ENCODE data around the gene HIVEP3. TPM values are rescaled to one million over a fixed set of nuclear protein-coding genes. Genes with fewer than 3 reads are reported as not detected.

HIVEP3 gene
- total RNA-seq, 5 donors from 2014 or later (not counting 1 experiment from before 2014, with no cell fraction given), result 7.0 to 15.3 (median 8.8) TPM

- Mint-ChIP-seq H3K4me3 (no peak overlapping the region), H3K9me3 (no peaks in the 10 kb centered on the region), H3K27me3 (peaks cover 0 to 10% of the 10 kb centered on the region in 2 donors), H3K36me3 (no peaks in the 10 kb centered on the region), H3K27ac (no peak overlapping the region), H3K4me1 (no peaks in the 10 kb centered on the region)
- ATAC-seq (replicated peaks in 1 of 4) (no peak), DNase-seq (no peak)
- ChIA-PET CTCF (no interaction called here), POLR2A (no interaction called here)
- Histone ChIP-seq H3K27me3 (replicated peaks in 1 of 2; ENCODE audit: control insufficient read depth in 2 of 2, extremely low read depth in 1 of 2, insufficient read depth in 2 of 2, low read length in 1 of 2) (peaks cover 0 to 25% of the 10 kb centered on the region in 2 experiments), H3K27ac (ENCODE audit: low read length) (no peak overlapping the region), H3K36me3 (ENCODE audit: control insufficient read depth in 2 of 2, extremely low read depth in 1 of 2, insufficient read depth in 1 of 2, low read length in 1 of 2) (no peaks in the 10 kb centered on the region), H3K4me3 (ENCODE audit: control insufficient read depth in 1 of 2, extremely low read depth in 1 of 2, low read length in 1 of 2) (no peak overlapping the region), H3K9me3 (no peaks in the 10 kb centered on the region), H3K4me1 (ENCODE audit: control insufficient read depth in 1 of 2, extremely low read depth in 1 of 2, insufficient read depth in 2 of 2, low read length in 2 of 2) (no peaks in the 10 kb centered on the region)
- 60% methylated on average over 1 of the region's 2 CpGs for WGBS (ENCODE audit: insufficient coverage)
Measured at GRCh38 chr1:41463516-41463915, 455.2 kb downstream of the HIVEP3 start.

- ATAC-seq (replicated peaks in 1 of 4) (no peak), DNase-seq (no peak)
- no peaks in the 10 kb centered on the region for H3K9me3 ChIP-seq
- no peak overlapping the region for H3K27ac ChIP-seq (ENCODE audit: low read length)
- no peaks in the 10 kb centered on the region for H3K4me1 ChIP-seq (ENCODE audit: control insufficient read depth in 1 of 2, extremely low read depth in 1 of 2, insufficient read depth in 2 of 2, low read length in 2 of 2)
- no peaks in the 10 kb centered on the region for H3K36me3 ChIP-seq (ENCODE audit: control insufficient read depth in 2 of 2, extremely low read depth in 1 of 2, insufficient read depth in 1 of 2, low read length in 1 of 2)
- no peaks in the 10 kb centered on the region for H3K36me3 Mint-ChIP-seq
- CTCF ChIA-PET, result interaction anchor here in 1 of 2 donors (0.6 kb wide), 1 partner anchor 992 kb away, joined by 3 read pairs; no protein-coding TSS in a partner anchor
- H3K4me1 Mint-ChIP-seq, result no peaks in the 10 kb centered on the region
- H3K4me3 ChIP-seq (ENCODE audit: control insufficient read depth in 1 of 2, extremely low read depth in 1 of 2, low read length in 1 of 2), result no peak overlapping the region
- no CpG with 5 or more reads among the region's 2 CpGs for WGBS (ENCODE audit: insufficient coverage)
- no peak overlapping the region for H3K4me3 Mint-ChIP-seq
- H3K27me3 Mint-ChIP-seq, result peaks cover 0 to 6% of the 10 kb centered on the region in 2 donors
- no peak overlapping the region for H3K27ac Mint-ChIP-seq
- peaks cover 0 to 22% of the 10 kb centered on the region in 2 experiments for H3K27me3 ChIP-seq (replicated peaks in 1 of 2; ENCODE audit: control insufficient read depth in 2 of 2, extremely low read depth in 1 of 2, insufficient read depth in 2 of 2, low read length in 1 of 2)
- H3K9me3 Mint-ChIP-seq, result no peaks in the 10 kb centered on the region
- POLR2A ChIA-PET, result interaction anchor here in 1 of 2 donors (0.7 kb wide), 1 partner anchor 13 kb away, joined by 9 read pairs; no protein-coding TSS in a partner anchor
Measured at GRCh38 chr1:41462680-41463004, 456.1 kb downstream of the HIVEP3 start.

- Histone ChIP-seq H3K9me3 (no peaks in the 10 kb centered on the region), H3K27me3 (replicated peaks in 1 of 2; ENCODE audit: control insufficient read depth in 2 of 2, extremely low read depth in 1 of 2, insufficient read depth in 2 of 2, low read length in 1 of 2) (peaks cover 0 to 21% of the 10 kb centered on the region in 2 experiments), H3K4me3 (ENCODE audit: control insufficient read depth in 1 of 2, extremely low read depth in 1 of 2, low read length in 1 of 2) (no peak overlapping the region), H3K36me3 (ENCODE audit: control insufficient read depth in 2 of 2, extremely low read depth in 1 of 2, insufficient read depth in 1 of 2, low read length in 1 of 2) (no peaks in the 10 kb centered on the region), H3K4me1 (ENCODE audit: control insufficient read depth in 1 of 2, extremely low read depth in 1 of 2, insufficient read depth in 2 of 2, low read length in 2 of 2) (no peaks in the 10 kb centered on the region), H3K27ac (ENCODE audit: low read length) (no peak overlapping the region)
- no peak for DNase-seq
- no peaks in the 10 kb centered on the region for H3K9me3 Mint-ChIP-seq
- ChIA-PET POLR2A (interaction anchor here in 1 of 2 donors (0.7 kb wide), 1 partner anchor 14 kb away, joined by 9 read pairs; no protein-coding TSS in a partner anchor), CTCF (no interaction called here)
- H3K4me1 Mint-ChIP-seq, result no peaks in the 10 kb centered on the region
- H3K4me3 Mint-ChIP-seq, result no peak overlapping the region
- H3K36me3 Mint-ChIP-seq, result no peaks in the 10 kb centered on the region
- no peak for ATAC-seq (replicated peaks in 1 of 4)
- no peak overlapping the region for H3K27ac Mint-ChIP-seq
- no CpG with 5 or more reads among the region's 4 CpGs for WGBS (ENCODE audit: insufficient coverage)
- peaks cover 0 to 6% of the 10 kb centered on the region in 2 donors for H3K27me3 Mint-ChIP-seq
Measured at GRCh38 chr1:41461790-41462679, 456.7 kb downstream of the HIVEP3 start.

- no peaks in the 10 kb centered on the region for H3K36me3 Mint-ChIP-seq
- ATAC-seq (replicated peaks in 1 of 4), result no peak
- Histone ChIP-seq H3K9me3 (no peaks in the 10 kb centered on the region), H3K4me3 (ENCODE audit: control insufficient read depth in 1 of 2, extremely low read depth in 1 of 2, low read length in 1 of 2) (no peak overlapping the region), H3K27me3 (replicated peaks in 1 of 2; ENCODE audit: control insufficient read depth in 2 of 2, extremely low read depth in 1 of 2, insufficient read depth in 2 of 2, low read length in 1 of 2) (peaks cover 0 to 16% of the 10 kb centered on the region in 2 experiments), H3K36me3 (ENCODE audit: control insufficient read depth in 2 of 2, extremely low read depth in 1 of 2, insufficient read depth in 1 of 2, low read length in 1 of 2) (no peaks in the 10 kb centered on the region), H3K4me1 (ENCODE audit: control insufficient read depth in 1 of 2, extremely low read depth in 1 of 2, insufficient read depth in 2 of 2, low read length in 2 of 2) (no peaks in the 10 kb centered on the region), H3K27ac (ENCODE audit: low read length) (no peak overlapping the region)
- H3K27me3 Mint-ChIP-seq, result peaks cover 0 to 8% of the 10 kb centered on the region in 2 donors
- DNase-seq, result no peak
- CTCF ChIA-PET, result no interaction called here
- POLR2A ChIA-PET, result no interaction called here
- H3K4me1 Mint-ChIP-seq, result no peaks in the 10 kb centered on the region
- no peaks in the 10 kb centered on the region for H3K9me3 Mint-ChIP-seq
- H3K27ac Mint-ChIP-seq, result no peak overlapping the region
- H3K4me3 Mint-ChIP-seq, result no peak overlapping the region
- WGBS (ENCODE audit: insufficient coverage), result 75% methylated on average over 8 of the region's 10 CpGs
Measured at GRCh38 chr1:41456847-41457540, 461.7 kb downstream of the HIVEP3 start.

Other genes starting within 250 kb of the HIVEP3 start
- gene GUCA2B, start 234.5 kb upstream of the HIVEP3 start, total RNA-seq, result not detected
- not detected for gene GUCA2A, start 245.8 kb upstream of the HIVEP3 start, total RNA-seq

All from T-cell (primary cell).